HG02870 (cell line): ENCODE results near the gene TNFRSF25.
A peak's percentile ranks its signal among the peaks of the same experiment; 100 is the strongest.
"Not testable (repeated sequence)": the region's sequence is repeated elsewhere in the genome, so short reads cannot be mapped to it uniquely, and the experiment has no call there.

Experiments used
- ATAC-seq: cut with Tn5 transposase; IDR thresholded peaks from one replicate; pipeline ENCODE4 v1.9.1; 2021; ENCODE audit warnings: mild to moderate bottlenecking, moderate library complexity; ENCODE audit not compliant: unreplicated experiment

Gene TNFRSF25

GRCh38 chr1:6502000-6502891, 36.3 kb upstream of the TNFRSF25 start:
- no peak for ATAC-seq

GRCh38 chr1:6501279-6501813, 35.4 kb upstream of the TNFRSF25 start:
- no peak for ATAC-seq

GRCh38 chr1:6500544-6501278, 34.7 kb upstream of the TNFRSF25 start:
- no peak for ATAC-seq

- no peak for ATAC-seq
Observed at GRCh38 chr1:6499296-6499695, 33.3 kb upstream of the TNFRSF25 start.

- ATAC-seq, result no peak
Observed at GRCh38 chr1:6498576-6499111, 32.7 kb upstream of the TNFRSF25 start.

- ATAC-seq, result no peak
Observed at GRCh38 chr1:6497867-6498575, 32.0 kb upstream of the TNFRSF25 start.

GRCh38 chr1:6497215-6497866, 31.4 kb upstream of the TNFRSF25 start:
- ATAC-seq, result no peak

- no peak for ATAC-seq
Observed at GRCh38 chr1:6496890-6497214, 30.9 kb upstream of the TNFRSF25 start.

- no peak for ATAC-seq
Observed at GRCh38 chr1:6496365-6496721, 30.4 kb upstream of the TNFRSF25 start.

GRCh38 chr1:6495540-6496364, 29.8 kb upstream of the TNFRSF25 start:
- no peak for ATAC-seq

GRCh38 chr1:6495041-6495441, 29.1 kb upstream of the TNFRSF25 start:
- no peak for ATAC-seq

- no peak for ATAC-seq
Observed at GRCh38 chr1:6494627-6495026, 28.7 kb upstream of the TNFRSF25 start.

GRCh38 chr1:6493834-6494223, 27.9 kb upstream of the TNFRSF25 start:
- not testable (repeated sequence) for ATAC-seq

- ATAC-seq, result no peak
Observed at GRCh38 chr1:6491966-6492365, 26.0 kb upstream of the TNFRSF25 start.

- no peak for ATAC-seq
Observed at GRCh38 chr1:6491480-6491962, 25.5 kb upstream of the TNFRSF25 start, which contains the start of gene PLEKHG5. PLEKHG5 (minus strand) TSS chr1:6491667; CDS start chr1:6477571, 14,096 bp downstream.

GRCh38 chr1:6491081-6491449, 25.1 kb upstream of the TNFRSF25 start:
- no peak for ATAC-seq

GRCh38 chr1:6490181-6491080, 24.5 kb upstream of the TNFRSF25 start:
- ATAC-seq, result peak; percentile 32

GRCh38 chr1:6489799-6490180, 23.8 kb upstream of the TNFRSF25 start:
- peak; percentile 45 for ATAC-seq

GRCh38 chr1:6489383-6489765, 23.4 kb upstream of the TNFRSF25 start:
- ATAC-seq, result no peak
